HG02623 (cell line): ENCODE data around the gene STMP1.

Experiments
- ATAC-seq: cut with Tn5 transposase; IDR thresholded peaks from one replicate; pipeline ENCODE4 v1.9.1; 2021; ENCODE audit warnings: moderate library complexity; ENCODE audit not compliant: unreplicated experiment

STMP1 gene

DNA sequence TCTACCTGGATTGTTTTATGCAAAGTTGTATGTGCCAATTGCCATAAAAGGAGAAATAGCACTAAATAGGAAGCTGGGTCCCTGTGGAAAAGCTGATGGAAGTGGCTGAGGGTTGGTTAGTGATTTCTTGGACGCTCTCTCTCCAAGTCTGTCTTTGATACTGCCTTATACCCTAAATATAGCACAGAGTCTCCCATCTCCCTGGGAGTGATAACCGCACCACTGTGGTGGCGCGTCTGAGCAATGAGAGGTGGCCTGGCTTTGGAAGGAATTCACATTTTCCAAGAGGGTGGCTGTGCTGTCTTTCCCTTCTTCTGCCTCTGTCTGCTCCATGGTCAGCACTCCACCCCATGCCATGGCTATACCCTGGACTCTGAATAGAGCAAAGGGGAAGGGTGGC is 31.2 kb downstream of the STMP1 start:
- no peak for ATAC-seq

DNA sequence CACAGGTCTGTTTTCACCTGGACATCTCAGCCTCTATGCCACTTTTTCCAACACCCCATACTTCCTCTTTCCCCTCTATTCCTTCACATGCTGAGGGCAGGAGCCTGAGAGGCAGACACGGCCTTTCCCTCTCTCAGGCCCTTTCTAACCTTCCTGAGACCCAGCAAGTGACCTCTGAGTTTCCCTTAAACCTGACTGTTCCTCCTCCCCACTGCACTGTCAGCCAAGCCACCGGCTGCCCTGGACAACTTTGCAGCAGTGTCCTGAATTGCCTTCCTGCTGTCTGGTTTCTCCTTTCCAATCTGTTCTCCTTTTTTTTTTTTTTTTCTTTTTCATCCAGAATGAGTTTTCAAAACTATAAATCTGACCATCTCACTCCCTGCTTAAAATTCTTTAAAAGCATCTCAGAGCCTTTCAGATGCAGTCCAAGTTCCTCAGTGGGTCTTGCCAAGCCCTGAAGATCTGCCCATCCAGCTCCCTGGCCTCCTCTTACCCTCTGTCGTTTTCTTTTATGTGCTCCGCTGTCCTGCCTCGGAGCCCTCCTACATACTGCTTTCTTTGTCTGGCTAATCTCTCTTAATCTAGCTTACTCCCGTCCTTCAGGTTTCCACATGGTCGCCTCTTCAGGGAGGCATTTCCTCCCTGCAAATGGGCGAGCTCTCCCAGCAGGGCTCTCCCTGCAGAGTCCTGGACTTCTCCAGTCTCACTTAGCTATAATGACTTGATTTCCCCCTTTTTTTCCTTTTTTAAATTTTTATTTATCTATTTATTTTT is 35.1 kb downstream of the STMP1 start:
- no peak for ATAC-seq

DNA sequence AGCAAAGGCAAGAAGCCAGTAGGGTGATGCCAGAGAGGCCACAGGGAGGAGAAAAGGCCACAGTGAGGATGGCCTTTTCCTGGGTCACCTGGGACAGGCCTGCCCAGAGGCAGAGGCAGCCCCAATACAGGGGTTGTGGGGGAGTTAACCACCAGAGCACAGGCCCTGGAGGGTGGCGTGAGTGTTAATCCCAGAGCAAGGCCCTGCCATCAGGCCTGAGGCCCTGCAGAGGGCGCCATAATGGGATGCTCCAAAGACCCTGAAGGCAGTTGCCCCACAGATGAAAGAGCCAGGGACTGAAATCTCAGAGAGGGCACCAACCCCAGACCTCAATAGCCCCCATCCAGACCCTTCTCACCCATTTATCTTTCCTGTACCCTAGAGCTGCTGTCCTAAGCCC is 41.8 kb downstream of the STMP1 start:
- no peak for ATAC-seq

GRCh38 chr7:135704698-135705097 is 42.4 kb downstream of the STMP1 start:
- ATAC-seq = no peak

DNA sequence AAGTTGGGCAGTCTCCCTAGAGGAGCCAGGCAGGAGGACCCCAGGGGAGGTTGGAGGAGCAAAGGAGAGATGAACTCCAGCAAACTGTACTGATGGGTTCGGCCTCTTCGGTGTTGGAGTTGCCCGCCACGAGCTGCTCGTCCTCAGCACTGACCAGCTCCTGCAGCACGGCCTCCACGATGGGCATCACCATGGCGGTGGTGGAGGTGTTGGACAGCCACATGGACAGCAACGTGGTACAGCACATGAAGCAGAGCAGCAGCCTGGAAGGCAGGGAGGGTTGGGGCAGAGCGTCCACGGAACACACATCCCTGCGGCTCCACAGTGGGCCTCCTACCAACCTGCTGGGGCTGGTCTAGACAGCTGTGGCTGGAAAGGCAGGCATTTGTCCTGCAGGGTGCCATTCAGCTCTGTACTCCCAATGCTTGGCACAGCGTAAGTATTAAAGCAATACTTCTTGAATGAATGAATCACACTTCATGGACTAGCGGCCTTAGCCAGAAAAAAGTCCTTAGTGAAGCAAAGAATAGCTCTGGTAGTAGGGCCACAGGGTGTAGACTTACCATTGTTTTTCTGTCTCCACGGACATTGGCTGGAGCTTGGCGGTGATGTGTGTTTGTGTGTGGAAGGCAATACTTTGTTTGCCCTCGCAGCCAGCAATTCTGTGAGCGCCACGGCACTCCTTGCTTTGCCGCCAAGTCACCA is 43.9 kb downstream of the STMP1 start:
- no peak for ATAC-seq

GRCh38 chr7:135706858-135707569 is 44.7 kb downstream of the STMP1 start:
- no peak for ATAC-seq

DNA sequence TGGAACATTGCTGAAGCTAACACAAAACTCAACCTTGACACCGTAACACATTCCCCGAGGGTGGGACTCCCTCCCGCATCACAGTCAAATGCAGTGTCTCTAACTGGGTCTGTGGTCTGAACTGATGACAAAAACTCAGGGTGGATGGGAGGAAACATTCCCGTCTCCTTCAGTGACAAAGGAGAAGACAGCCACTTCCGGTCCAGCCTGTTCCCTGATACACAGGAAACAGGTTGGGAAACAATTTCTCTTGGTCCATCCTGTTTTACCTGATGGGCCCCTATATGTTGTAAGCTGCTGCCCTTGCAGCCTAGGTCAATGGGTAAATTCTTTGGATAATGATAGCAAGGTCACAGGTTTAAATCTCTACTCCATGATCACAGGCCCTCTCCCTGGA is 45.3 kb downstream of the STMP1 start:
- no peak for ATAC-seq

DNA sequence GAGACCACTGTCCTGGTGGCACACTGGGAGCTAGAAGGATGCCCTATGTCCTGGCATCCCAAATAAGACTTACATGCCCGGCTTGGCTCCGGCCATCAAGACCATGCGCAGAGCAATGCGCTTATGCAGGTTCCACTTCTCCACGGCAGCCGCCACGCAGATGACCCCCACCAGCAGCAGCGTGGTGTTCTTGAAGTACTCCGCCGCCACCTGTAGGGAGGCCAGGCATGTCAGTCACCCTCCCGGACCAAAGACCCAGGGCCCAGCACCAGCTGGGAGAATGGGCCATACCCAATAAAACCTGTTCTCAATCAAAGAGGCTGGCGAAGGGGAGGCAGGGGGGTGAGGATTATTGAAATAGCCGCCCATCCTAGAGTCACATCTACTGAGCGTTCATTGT is 45.7 kb downstream of the STMP1 start:
- no peak for ATAC-seq

DNA sequence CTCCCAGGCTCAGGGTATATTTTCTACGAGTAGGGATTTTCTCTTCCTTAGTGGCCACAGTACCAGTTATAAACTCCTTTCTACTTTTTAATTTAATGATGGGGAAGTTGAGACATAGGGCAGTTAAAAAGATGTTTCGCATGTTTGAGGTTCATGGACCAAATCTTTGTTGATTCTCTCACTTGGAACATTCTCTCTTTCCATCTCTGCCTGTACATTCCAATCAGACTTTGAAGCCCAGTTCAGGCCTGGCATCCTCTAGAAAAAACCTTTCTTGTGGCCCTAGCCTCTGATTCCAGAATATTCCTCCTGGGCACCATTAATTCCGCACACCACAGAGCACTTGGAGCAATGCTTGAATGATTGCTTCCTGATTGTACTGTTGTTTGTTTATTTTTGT is 47.2 kb downstream of the STMP1 start:
- no peak for ATAC-seq

- no peak for ATAC-seq
Measured at GRCh38 chr7:135710417-135711138, 48.3 kb downstream of the STMP1 start.

- no peak for ATAC-seq
Measured at GRCh38 chr7:135711139-135711469, 48.8 kb downstream of the STMP1 start.

DNA sequence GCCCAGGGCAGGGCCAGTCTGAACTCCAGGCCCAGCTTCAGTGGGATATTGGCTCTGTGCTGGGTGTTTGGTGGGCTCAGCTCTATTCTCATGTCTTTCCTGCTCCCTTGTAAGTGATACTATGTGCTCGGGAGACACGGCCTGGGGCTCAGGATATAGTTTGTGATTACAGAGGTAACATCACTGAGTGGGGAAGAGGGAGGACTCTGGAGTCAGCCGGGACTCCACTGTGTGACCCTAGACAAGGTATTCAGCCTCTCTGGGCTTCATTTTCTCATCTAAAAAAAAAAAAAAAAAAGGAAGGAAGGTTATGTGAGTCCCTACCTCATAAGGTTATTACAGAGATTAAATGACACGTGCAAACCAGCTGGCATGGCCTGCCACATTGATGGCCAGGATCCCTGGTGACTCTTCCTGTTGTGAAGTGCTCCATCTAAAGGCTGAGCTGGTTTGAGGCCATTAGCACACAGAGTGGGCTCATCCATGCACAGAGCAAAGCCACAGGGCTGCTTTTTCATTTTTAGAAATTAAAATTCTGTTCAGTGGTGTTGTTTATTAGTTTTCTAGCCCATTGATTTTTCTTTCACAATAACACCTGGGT is 50.0 kb downstream of the STMP1 start:
- no peak for ATAC-seq

DNA sequence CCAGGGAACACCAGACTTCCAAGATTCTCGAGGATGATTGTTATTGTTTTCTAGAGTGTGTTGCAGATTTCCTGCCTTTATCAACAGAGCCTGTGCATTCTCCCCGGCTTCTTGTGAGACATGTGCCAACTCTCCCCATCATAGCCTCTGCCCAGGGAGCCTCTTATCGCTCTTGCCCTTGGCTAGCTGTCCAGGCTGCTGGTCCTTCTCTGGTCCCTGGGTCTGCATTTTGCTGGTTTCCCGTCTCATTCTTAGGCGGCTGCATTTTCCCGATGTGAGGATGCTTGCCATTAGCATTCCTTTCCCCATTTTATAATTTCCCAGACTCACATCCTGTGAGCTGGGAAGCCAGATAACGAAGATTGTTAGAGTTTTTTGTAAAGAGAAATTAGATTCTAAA is 50.5 kb downstream of the STMP1 start:
- ATAC-seq = no peak

- no peak for ATAC-seq
Measured at GRCh38 chr7:135713836-135714470, 51.6 kb downstream of the STMP1 start.

DNA sequence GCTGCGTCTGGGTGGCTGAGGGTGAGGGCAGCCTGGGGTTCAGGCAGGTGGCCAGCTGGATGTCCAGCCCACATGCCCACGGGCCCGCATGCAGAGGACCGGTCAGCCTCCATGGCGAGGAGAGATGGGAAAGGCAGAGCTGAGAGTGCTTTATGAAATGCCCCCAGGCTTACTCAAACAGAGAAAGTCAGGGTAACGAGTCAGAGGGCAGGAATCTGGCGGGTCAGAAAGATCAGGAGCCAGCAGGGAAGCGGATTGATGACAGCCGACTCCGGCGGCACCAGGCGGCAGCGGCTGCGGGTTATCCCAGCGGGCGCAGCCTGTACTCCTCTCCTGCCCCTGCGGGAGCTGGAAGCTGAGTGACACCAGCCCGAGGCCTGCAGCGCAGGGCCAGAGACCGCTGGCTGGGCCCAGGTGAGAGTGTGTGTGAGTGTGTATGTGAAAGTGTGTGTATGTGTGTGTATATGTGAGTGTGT is 52.3 kb downstream of the STMP1 start:
- no peak for ATAC-seq

DNA sequence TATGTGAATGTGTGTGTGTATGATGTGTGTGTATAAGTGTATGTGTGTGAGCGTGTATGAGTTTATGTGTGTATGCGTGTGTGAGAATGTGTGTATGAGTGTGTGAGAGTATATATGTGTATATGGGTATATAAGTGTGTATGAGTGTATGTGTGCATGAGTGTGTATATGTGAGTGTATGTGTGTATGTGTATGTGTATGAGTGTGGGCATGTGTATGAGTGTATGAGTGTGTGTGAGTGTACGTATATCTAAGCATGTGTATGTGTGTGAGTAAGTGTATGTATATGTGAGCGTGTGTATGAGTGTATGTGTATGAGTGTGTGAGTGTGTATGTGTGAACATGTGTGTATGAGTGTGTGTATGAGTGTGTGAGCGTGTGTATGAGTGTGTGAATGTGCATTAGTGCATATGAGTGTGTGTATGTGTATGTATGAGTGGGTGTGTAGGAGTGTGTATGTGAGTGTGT is 52.8 kb downstream of the STMP1 start:
- no peak for ATAC-seq

DNA sequence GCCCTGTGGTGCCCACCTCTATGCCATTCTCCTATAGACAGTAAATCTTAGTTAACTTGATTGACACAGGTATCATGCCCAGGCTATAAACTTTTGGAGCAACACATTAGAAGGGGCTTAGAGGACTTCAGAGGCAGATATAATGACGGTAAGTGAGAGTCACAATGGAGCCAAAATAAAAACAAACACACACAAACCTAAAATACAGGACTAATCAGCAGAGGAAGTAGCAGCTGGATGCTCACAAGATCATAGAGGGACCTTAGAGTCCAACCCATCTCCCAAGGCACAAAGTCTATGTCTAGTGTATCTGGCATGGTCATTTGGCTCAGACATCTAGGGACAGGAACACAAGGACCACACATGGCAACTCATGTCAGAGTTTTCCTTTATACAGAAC is 53.4 kb downstream of the STMP1 start:
- no peak for ATAC-seq

DNA sequence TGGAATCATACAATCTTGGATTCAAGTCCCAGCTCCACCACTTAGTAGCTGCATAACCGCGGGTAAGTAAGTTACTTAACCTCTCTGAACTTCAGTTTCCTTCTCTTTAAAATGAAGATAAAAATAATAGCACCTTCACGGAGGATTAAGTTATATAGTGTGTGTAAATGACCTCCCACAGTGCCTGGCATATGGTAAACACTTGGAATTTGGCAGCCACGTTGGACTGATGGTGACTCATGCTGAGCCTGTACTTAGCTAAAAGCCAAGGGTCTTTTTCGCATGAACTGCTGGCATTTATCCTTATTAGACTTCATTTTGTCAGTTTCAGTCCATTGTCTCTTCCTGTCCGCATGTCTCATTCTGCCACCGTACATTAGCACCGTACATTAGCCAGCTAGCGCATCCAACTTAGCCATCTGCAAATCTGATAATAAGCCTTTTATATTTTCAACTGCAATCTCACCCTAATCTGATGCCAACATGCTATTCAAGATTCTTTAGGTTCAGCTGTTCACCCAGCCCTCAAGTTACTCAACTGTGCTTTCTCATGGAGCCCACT is 54.4 kb downstream of the STMP1 start:
- ATAC-seq = no peak

DNA sequence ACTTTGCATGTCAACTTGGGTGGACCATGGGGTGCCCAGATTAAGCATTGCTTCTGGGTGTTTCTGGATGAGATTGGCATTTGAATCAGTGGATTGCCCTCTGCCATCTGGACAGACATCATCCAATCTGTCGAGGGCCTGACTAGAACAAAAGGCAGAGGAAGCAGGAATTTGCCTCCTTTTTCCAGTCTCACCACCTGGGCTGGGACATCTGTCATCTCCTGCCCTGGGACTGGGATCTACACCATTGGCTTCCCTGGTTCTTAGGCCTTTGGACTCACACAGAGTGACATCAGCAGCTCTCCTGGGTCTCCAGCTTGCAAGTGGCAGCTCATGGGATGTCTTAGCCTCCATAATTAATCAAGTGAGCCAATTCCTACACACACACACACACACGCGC is 55.4 kb downstream of the STMP1 start:
- no peak for ATAC-seq

DNA sequence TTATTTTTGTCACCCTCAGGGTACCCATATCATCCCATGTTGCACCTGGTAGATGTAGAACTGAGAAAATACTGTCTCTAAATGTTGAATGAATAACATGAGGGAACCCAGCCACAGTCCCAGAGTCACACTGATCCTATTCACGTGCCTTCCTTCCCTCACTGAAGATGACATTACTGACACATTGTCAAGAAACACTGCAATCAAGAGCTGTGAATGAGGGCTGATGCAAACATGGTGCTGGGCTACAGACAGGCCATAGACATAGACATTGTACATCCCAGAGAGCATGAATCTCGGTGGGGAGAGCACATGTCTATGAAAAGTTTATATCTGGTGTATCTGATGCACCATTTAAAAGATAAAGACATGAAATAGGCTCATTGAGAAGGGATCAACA is 55.9 kb downstream of the STMP1 start:
- no peak for ATAC-seq
